H1 (cell line): ENCODE data around the gene MEIS2. TPM values are rescaled to one million over a fixed set of nuclear protein-coding genes. Genes with fewer than 3 reads are reported as not detected.

Experiments used
- BCL11A ChIP-seq, 2 experiments: IDR thresholded peaks; one replicate each; pipeline ENCODE4 v1.6.1; 2011; ENCODE audit warnings: low read depth in 2 of 2, low read length in 2 of 2, mild to moderate bottlenecking in 2 of 2
- CTBP2 ChIP-seq: IDR thresholded peaks from 2 replicates; pipeline ENCODE4 v1.7.0; 2011; ENCODE audit warnings: borderline replicate concordance, mild to moderate bottlenecking, moderate library complexity, mixed read lengths, low read length; ENCODE audit not compliant: insufficient read depth, insufficient read length
- E2F6 ChIP-seq: IDR thresholded peaks from 2 replicates; pipeline ENCODE4 v1.6.1; 2012; ENCODE audit warnings: inconsistent platforms
- KDM4A ChIP-seq: IDR thresholded peaks from one replicate; pipeline ENCODE4 v1.7.1; 2012; ENCODE audit warnings: low read depth, mild to moderate bottlenecking, moderate library complexity, low read length, inconsistent platforms; ENCODE audit not compliant: severe bottlenecking
- NANOG ChIP-seq: IDR thresholded peaks from 2 replicates; pipeline ENCODE4 v1.6.1; 2011; ENCODE audit warnings: low read length, low read depth, mild to moderate bottlenecking, inconsistent platforms; ENCODE audit not compliant: insufficient read depth, poor library complexity, severe bottlenecking
- NRF1 ChIP-seq: IDR thresholded peaks from 2 replicates; pipeline ENCODE4 v1.6.1; 2011; ENCODE audit warnings: mild to moderate bottlenecking, low read depth, low read length, improper control_type of control experiment
- RFX5 ChIP-seq: IDR thresholded peaks from 2 replicates; pipeline ENCODE4 v1.6.1; 2011; ENCODE audit warnings: low read depth, low read length, improper control_type of control experiment, borderline replicate concordance
- polyA plus RNA-seq, 7 experiments: library from polyadenylated mRNA; depleted of rRNA in 3 of 7; stranded (reverse) in 5 of 7; unstranded in 2 of 7; fragments of >200 nt in 5 of 7; fragments of 200-250 nt in 2 of 7; gene quantifications; 1 replicate in 5 of 7; 2 replicates in 1 of 7; 4 replicates in 1 of 7; pipeline versions ENCODE4 v1.2.1 to v1.2.3, GENCODE V29; 2011 to 2013; ENCODE audit warnings: missing spikeins in 2 of 7, mixed read lengths in 2 of 7
- total RNA-seq: library from RNA; stranded (reverse); fragmentation: NEBNext Ultra II Directional; extraction: Animal tissue kit (Norgen Biotek cat#: 25700); gene quantifications from 2 replicates; pipeline ENCODE4 v1.2.1, GENCODE V29; 2021

MEIS2 gene
- total and polyA plus RNA-seq, 2 of the 8 experiments (the other 6 are each of a cell fraction or from before 2014, with no cell fraction given): 0.22 to 1.2 TPM

DNA sequence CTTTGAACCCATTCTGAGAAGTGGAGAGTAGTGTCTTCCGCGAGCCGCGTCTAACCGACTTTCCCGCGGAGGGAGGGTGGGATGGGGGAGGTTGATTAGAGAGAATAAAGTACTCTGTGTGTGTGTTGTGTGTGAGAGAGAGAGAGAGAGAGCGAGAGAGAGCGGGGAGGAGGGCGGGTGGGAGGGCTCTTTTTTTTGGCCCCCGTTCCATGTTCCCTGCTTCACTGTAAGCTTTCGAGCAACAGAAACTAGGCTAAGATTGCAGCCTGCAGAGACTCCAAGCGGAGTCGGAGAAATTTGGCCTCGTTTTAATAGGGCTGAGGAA is 1.6 kb upstream of the MEIS2 start (continued):
- TF ChIP-seq RFX5 (no peak), BCL11A (IDR thresholded peaks at IDR 0.05; ENCODE audit: low read depth in 2 of 2, low read length in 2 of 2) (no peak), NANOG (no peak), KDM4A (no peak), NRF1 (no peak), E2F6 (no peak), CTBP2 (no peak)
- TF ChIP-seq, all 59 proteins: peak for 0
